Small intestine (tissue), 7 donors: ENCODE data around the gene TYK2. TPM values are rescaled to one million over a fixed set of nuclear protein-coding genes. Genes with fewer than 3 reads are reported as not detected.
"Not testable (repeated sequence)": the region's sequence is repeated elsewhere in the genome, so short reads cannot be mapped to it uniquely, and the experiment has no call there.

Experiments
- DNase-seq, 2 donors: peaks; one replicate each; pipeline versions ENCODE4 v3.0.0 to v3.0.0-alpha.2; 2013
- FAIRE-seq: peaks from 2 replicates; lab custom pipeline; 2012; peaks lifted over from hg19 to GRCh38; lab: Jason Lieb, UNC
- H3K27ac ChIP-seq, 3 donors: one replicate each; pipeline ENCODE4 v1.5.1; 2013; ENCODE audit warnings: low read length in 2 of 3, mild to moderate bottlenecking in 2 of 3, control low read depth in 1 of 3, inconsistent platforms in 1 of 3, low read depth in 1 of 3, moderate library complexity in 1 of 3
- H3K27me3 ChIP-seq, 3 donors: one replicate each; pipeline ENCODE4 v1.6.1; 2013; ENCODE audit warnings: low read length in 3 of 3, inconsistent platforms in 1 of 3; ENCODE audit not compliant: control insufficient read depth in 3 of 3, insufficient read depth in 3 of 3
- H3K36me3 ChIP-seq, 3 donors: one replicate each; pipeline ENCODE4 v1.6.1; 2013; ENCODE audit warnings: low read length in 3 of 3, inconsistent platforms in 1 of 3, low read depth in 1 of 3, mild to moderate bottlenecking in 1 of 3, moderate library complexity in 1 of 3; ENCODE audit not compliant: control insufficient read depth in 3 of 3, insufficient read depth in 2 of 3
- H3K4me1 ChIP-seq, 3 donors: one replicate each; pipeline ENCODE4 v1.6.1; 2013; ENCODE audit warnings: low read length in 2 of 3, inconsistent platforms in 1 of 3, low read depth in 1 of 3, mild to moderate bottlenecking in 1 of 3, moderate library complexity in 1 of 3; ENCODE audit not compliant: control insufficient read depth in 3 of 3, insufficient read depth in 2 of 3
- H3K4me3 ChIP-seq, 3 donors: one replicate each; pipeline ENCODE4 v1.5.1; 2013; ENCODE audit warnings: low read length in 3 of 3, control low read depth in 1 of 3, inconsistent platforms in 1 of 3, low read depth in 1 of 3, mild to moderate bottlenecking in 1 of 3, moderate library complexity in 1 of 3
- H3K9me3 ChIP-seq, 2 donors: one replicate each; pipeline ENCODE4 v1.6.1; 2013; ENCODE audit warnings: low read depth in 1 of 2, low read length in 1 of 2; ENCODE audit not compliant: control insufficient read depth in 2 of 2, insufficient read depth in 1 of 2
- WGBS, 3 donors: extraction: QIAGEN DNeasy Blood & Tissue Kit; methylation state at CpG; one replicate each; pipeline ENCODE4 v1.1.7; 2013; 5-methylcytosine and 5-hydroxymethylcytosine counted together
- polyA plus RNA-seq, 4 donors: library from polyadenylated mRNA; stranded (reverse) in 3 of 4; unstranded in 1 of 4; fragments of 200-250 nt in 3 of 4; fragments of 120-200 nt in 1 of 4; gene quantifications; one replicate each; pipeline versions ENCODE4 v1.2.1 to v1.2.3, GENCODE V29; 2013
- donor health status: healthy with polysubstance abuse.
- donor health status: control.
- donor health status: control.
- donor health status: Bipolar disorder and iron deficiency.
- donor health status: healthy.

The TYK2 gene
- polyA plus RNA-seq, 4 donors: 81.8 to 162 (median 124) TPM

- FAIRE-seq (no peak), DNase-seq (no peak)
- no peaks in the 10 kb centered on the region for H3K4me1 ChIP-seq
- no peaks in the 10 kb centered on the region for H3K9me3 ChIP-seq
- no peak overlapping the region for H3K27ac ChIP-seq
- 92 to 96% (median 93%) methylated on average over 16 to 26 of the region's 26 CpGs for WGBS, 3 donors
- no peak overlapping the region for H3K4me3 ChIP-seq
- H3K36me3 ChIP-seq: peaks cover 20 to 93% (median 22%) of the 10 kb centered on the region in 3 donors
- no peaks in the 10 kb centered on the region for H3K27me3 ChIP-seq
These were observed 15.1 kb upstream of the TYK2 start for GRCh38 chr19:10395436-10395835.

DNA sequence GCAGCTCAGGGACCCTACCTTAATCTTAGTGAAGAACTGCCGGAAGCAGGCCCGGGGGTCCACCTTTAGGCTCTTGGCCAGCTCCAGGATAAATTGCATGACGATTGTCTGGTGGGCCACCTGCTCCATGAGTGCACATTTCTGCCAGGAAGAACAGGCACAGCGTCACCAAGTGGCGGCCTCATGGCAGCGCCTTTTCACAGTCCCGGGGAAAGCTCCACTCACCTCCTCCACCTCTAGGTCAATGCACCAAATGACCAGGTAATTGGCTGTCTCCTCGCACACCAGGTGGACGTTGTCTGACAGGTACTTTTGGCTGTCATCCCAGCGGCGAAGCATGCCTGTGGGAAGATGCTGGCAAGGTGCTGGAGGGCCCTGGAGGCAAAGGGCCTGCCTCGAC is 14.6 kb upstream of the TYK2 start:
- H3K9me3 ChIP-seq: no peaks in the 10 kb centered on the region
- H3K36me3 ChIP-seq: peaks cover 20 to 93% (median 22%) of the 10 kb centered on the region in 3 donors
- no peaks in the 10 kb centered on the region for H3K4me1 ChIP-seq
- 87 to 95% (median 93%) methylated on average over 12 of the region's 12 CpGs for WGBS, 3 donors
- no peaks in the 10 kb centered on the region for H3K27me3 ChIP-seq
- H3K27ac ChIP-seq: no peak overlapping the region
- FAIRE-seq (no peak), DNase-seq (no peak)
- H3K4me3 ChIP-seq: no peak overlapping the region

DNA sequence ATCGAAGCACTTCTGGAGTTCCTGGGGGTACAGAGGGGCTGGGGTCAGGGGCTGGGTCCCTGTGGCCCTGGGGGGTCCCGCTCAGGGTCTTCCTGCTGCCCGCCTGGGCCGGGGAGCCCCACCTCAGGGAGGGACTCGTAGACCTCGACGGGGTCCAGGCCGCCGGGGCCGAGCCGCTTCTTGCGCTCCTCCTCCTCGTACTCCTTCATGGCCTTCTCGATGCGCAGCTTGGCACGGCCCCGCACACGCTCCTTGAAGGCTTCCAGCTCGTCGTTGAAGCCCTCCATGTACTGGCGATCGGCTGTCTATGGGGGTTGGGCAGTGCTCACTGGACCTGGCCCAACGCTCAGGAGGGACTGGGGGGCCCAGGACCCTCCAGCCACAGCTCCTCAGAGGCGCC is 12.8 kb upstream of the TYK2 start:
- no peaks in the 10 kb centered on the region for H3K4me1 ChIP-seq
- peaks cover 20 to 80% (median 21%) of the 10 kb centered on the region in 3 donors for H3K36me3 ChIP-seq
- FAIRE-seq (no peak), DNase-seq (no peak)
- no peaks in the 10 kb centered on the region for H3K9me3 ChIP-seq
- WGBS, 3 donors: 94 to 97% (median 95%) methylated on average over 21 to 24 of the region's 24 CpGs
- no peak overlapping the region for H3K4me3 ChIP-seq
- H3K27me3 ChIP-seq: no peaks in the 10 kb centered on the region
- H3K27ac ChIP-seq: no peak overlapping the region

GRCh38 chr19:10392120-10392519 is 11.7 kb upstream of the TYK2 start:
- Histone ChIP-seq H3K36me3 (peaks cover 20 to 72% (median 21%) of the 10 kb centered on the region in 3 donors), H3K27ac (no peak overlapping the region), H3K9me3 (no peaks in the 10 kb centered on the region), H3K4me3 (no peak overlapping the region), H3K4me1 (no peaks in the 10 kb centered on the region), H3K27me3 (no peaks in the 10 kb centered on the region)
- WGBS, 3 donors: 83 to 92% (median 83%) methylated on average over 6 of the region's 6 CpGs
- DNase-seq: no peak
- FAIRE-seq: no peak

- no peaks in the 10 kb centered on the region for H3K4me1 ChIP-seq
- no peaks in the 10 kb centered on the region for H3K9me3 ChIP-seq
- H3K27ac ChIP-seq: no peak overlapping the region
- H3K4me3 ChIP-seq: no peak overlapping the region
- no peaks in the 10 kb centered on the region for H3K27me3 ChIP-seq
- FAIRE-seq (no peak), DNase-seq (peak; percentile 69 to 79)
- WGBS, 3 donors: 58 to 61% (median 58%) methylated on average over 9 of the region's 9 CpGs
- peaks cover 20 to 58% (median 21%) of the 10 kb centered on the region in 3 donors for H3K36me3 ChIP-seq
These were observed 10.4 kb upstream of the TYK2 start for GRCh38 chr19:10390652-10391286.

DNA sequence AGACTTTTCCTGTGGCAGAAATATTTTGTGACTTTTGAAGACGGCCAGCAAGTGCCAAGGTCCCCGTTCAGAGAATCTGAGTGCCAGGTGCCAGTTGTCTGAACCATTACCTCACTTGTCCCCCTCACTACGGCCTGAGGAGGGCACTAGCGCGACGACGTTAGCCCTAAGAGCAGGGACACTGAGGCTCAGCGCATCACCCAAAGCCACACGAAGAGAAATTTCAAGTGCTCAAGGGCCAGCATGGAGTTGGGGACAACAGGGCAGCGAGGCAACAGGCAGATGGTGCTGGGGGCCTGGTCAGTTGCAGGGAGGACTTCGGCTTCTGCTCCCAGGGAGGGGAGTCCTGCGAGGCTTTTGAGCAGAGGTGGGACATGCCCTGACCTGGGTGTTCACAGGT is 9.5 kb upstream of the TYK2 start:
- FAIRE-seq: no peak

GRCh38 chr19:10388957-10389356 is 8.6 kb upstream of the TYK2 start:
- FAIRE-seq (no peak), DNase-seq (peak; percentile 86 to 91)
- Histone ChIP-seq H3K27ac (no peak overlapping the region), H3K4me3 (no peak overlapping the region), H3K9me3 (no peaks in the 10 kb centered on the region), H3K27me3 (no peaks in the 10 kb centered on the region), H3K4me1 (no peaks in the 10 kb centered on the region), H3K36me3 (peaks cover 15 to 40% (median 16%) of the 10 kb centered on the region in 3 donors)
- WGBS, 3 donors: 0% methylated on average over 3 of the region's 3 CpGs

More for the DNA sequence above, 9.5 kb upstream of the TYK2 start:
- Histone ChIP-seq H3K9me3 (no peaks in the 10 kb centered on the region), H3K27ac (no peak overlapping the region), H3K4me1 (no peaks in the 10 kb centered on the region), H3K4me3 (no peak overlapping the region), H3K36me3 (peaks cover 16 to 49% (median 17%) of the 10 kb centered on the region in 3 donors), H3K27me3 (no peaks in the 10 kb centered on the region)
- WGBS, 3 donors: 47 to 58% (median 52%) methylated on average over 12 of the region's 12 CpGs
- no peak for DNase-seq

GRCh38 chr19:10384580-10384979 is 4.2 kb upstream of the TYK2 start:
- no peak overlapping the region for H3K4me3 ChIP-seq
- 78 to 83% (median 83%) methylated on average over 9 of the region's 9 CpGs for WGBS, 3 donors
- DNase-seq: no peak
- no peaks in the 10 kb centered on the region for H3K9me3 ChIP-seq
- H3K36me3 ChIP-seq: no peaks in the 10 kb centered on the region
- peaks cover 0 to 5% (median under 1%) of the 10 kb centered on the region in 3 donors for H3K4me1 ChIP-seq
- FAIRE-seq: no peak
- H3K27ac ChIP-seq: no peak overlapping the region
- H3K27me3 ChIP-seq: no peaks in the 10 kb centered on the region

DNA sequence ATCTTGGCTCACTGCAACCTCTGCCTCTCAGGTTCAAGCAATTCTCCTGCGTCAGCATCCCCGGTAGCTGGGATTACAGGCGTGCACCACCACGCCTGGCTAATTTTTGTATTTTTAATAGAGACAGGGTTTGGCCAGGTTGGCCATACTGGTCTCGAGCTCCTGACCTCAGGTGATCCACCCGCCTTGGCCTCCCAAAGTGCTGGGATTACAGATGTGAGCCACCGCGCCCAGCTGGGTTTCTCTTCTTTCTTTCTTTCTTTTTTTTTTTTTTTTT is 2.8 kb upstream of the TYK2 start:
- WGBS, 3 donors: 86 to 89% (median 87%) methylated on average over 8 of the region's 8 CpGs
- not testable (repeated sequence) for H3K27ac ChIP-seq, H3K4me3 ChIP-seq, H3K36me3 ChIP-seq, H3K4me1 ChIP-seq, FAIRE-seq, H3K9me3 ChIP-seq, DNase-seq, H3K27me3 ChIP-seq
